ENCODE data around the gene PUS1. TPM values are rescaled to one million over a fixed set of nuclear protein-coding genes. Genes with fewer than 3 reads are reported as not detected.
"Not testable (repeated sequence)": the region's sequence is repeated elsewhere in the genome, so short reads cannot be mapped to it uniquely, and the experiment has no call there.

Gene PUS1
- polyA plus RNA-seq, 3 donors, result 10.5 to 12.8 (median 12.2) TPM

DNA sequence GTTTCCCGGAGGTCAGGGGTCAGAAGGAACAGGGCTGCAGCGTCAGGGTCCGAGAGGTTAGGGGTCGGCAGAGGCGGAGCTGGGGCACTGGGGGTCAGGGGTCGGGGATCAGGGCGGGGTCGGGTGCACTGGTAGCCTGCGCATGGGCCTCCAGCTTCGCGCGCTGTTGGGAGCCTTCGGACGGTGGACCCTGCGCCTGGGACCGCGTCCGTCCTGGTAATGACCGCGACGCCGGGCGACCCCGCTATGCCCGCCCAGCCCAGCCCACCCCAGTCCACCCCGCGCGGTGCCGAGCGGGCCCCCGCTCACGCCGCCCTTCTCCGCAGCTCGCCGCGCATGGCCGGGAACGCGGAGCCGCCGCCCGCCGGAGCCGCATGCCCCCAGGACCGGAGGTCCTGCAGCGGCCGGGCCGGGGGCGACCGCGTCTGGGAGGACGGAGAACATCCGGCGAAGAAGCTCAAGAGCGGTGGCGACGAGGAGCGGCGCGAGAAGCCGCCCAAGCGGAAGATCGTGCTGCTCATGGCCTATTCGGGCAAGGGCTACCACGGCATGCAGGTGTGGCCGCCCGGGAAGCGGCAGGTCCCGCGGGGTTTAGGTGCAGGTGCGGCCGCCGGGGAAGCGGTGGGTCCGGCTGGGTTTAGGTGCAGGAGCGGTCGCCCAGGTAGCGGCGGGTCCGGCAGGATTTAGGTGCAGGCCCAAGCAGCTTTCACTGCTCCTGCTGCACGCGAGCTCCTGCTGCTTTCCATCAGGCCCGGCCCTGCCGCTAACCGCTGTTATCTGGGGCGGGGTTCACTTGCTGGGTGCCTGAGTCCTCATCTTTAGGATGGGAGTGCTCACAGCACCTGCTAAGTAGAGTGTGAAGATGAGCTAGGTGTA, 743 bp downstream of the PUS1 start:
- DNase-seq (ENCODE audit: low read depth in 3 of 3, low spot score in 2 of 3), result no peak

GRCh38 chr12:131930510-131930909, 1.4 kb downstream of the PUS1 start:
- DNase-seq (ENCODE audit: low read depth in 3 of 3, low spot score in 2 of 3), result no peak

DNA sequence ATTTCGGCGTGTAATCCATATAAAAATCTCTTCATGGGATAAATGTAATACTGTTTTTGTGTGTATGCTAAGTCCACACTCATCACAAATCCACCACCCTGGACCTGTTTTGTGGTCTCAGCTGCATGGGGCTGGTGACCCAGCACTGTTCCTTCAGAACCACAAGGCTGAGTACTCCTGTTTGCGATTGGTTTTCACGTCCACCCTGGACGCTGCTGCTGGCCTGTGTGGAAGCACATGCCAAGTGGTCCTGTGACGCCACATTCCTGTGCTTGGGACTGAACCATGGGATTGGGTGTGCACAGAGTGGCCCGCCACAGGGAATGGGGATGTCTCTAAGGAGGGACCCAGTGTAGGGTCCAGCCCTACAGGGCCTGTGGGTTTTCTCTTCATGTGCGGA, 4.3 kb downstream of the PUS1 start:
- DNase-seq (ENCODE audit: low read depth in 3 of 3, low spot score in 2 of 3), result no peak

- DNase-seq (ENCODE audit: low read depth in 3 of 3, low spot score in 2 of 3), result no peak
Observed at GRCh38 chr12:131934535-131934934, 5.5 kb downstream of the PUS1 start.

DNA sequence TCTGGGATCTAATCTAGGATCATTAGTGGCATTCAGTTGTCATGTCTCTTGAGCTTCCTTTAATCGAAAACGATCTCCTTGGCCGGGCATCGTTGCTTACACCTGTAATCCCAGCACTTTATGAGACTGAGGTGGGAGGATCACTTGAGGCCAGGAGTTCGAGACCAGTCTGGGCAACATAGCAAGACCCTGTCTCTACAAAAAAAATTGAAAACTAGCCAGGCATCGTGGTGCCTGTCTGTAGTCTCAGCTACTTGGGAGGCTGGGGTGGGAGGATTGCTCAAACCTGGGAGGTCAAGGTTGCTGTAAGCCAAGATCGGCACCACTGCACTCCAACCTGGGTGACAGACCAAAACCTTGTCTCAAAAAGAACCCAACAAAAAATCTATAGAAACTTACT, 9.0 kb downstream of the PUS1 start:
- DNase-seq (ENCODE audit: low read depth in 3 of 3, low spot score in 2 of 3), result no peak

DNA sequence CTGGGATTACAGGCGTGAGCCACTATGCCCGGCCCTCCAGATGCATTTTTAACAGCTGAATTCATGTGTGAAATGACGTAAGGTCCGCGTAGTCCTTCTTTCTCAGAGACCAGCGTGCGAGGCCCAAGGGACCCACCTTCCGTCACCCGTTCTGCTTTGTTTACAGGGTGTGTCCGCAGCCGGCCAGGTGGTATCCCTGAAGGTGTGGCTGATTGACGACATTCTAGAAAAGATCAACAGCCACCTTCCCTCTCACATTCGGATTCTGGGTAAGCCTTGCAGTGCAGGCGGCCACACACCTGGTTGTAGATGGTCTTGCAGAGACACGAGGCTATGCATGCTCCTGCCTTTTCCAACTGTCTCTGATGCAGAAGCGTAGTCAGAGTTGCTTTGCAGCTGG, 9.9 kb downstream of the PUS1 start:
- no peak for DNase-seq (ENCODE audit: low read depth in 3 of 3, low spot score in 2 of 3)

DNA sequence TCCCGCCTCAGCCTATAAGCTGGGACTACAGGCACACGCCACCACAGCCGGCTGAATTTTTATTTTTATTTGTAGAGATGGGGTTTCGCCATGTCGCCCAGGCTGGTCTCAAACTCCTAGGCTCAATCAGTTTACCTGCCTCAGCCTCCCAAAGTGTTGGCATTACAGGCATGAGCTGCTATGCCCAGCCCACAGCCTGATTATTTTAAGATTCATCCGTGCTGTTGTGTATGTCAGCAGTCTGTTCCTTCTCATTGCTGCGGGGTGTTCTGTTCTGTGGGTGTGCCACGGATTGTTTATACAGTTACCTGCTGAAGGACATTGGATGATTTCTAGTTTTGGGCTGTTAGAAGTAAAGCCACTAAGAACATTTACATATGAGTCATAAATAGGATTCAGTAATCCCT, 11.1 kb downstream of the PUS1 start:
- no peak for DNase-seq (ENCODE audit: low read depth in 3 of 3, low spot score in 2 of 3)

- DNase-seq (ENCODE audit: low read depth in 3 of 3, low spot score in 2 of 3), result no peak
Observed at GRCh38 chr12:131941116-131941986, 12.3 kb downstream of the PUS1 start.

GRCh38 chr12:131941987-131942341, 12.9 kb downstream of the PUS1 start:
- no peak for DNase-seq (ENCODE audit: low read depth in 3 of 3, low spot score in 2 of 3)

DNA sequence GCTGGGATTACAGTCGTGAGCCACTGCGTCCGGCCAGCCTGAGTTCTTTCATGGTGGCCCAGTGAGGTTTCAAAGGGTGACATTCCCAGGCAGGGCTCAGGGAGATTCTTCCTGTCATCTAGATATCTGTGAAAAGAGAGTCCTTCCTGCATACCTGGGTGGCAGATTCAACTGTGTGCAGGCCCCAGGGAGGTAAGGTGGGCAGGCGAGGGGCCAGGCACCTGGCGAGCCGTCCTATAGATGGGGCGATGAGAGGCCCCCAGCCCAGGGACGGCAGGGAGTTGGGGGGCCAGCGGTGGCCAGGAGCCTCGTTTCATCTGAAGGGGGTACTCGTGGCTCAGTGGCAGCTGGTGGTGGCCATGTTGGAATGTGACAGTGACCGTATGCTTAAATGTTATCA, 13.6 kb downstream of the PUS1 start:
- no peak for DNase-seq (ENCODE audit: low read depth in 3 of 3, low spot score in 2 of 3)

DNA sequence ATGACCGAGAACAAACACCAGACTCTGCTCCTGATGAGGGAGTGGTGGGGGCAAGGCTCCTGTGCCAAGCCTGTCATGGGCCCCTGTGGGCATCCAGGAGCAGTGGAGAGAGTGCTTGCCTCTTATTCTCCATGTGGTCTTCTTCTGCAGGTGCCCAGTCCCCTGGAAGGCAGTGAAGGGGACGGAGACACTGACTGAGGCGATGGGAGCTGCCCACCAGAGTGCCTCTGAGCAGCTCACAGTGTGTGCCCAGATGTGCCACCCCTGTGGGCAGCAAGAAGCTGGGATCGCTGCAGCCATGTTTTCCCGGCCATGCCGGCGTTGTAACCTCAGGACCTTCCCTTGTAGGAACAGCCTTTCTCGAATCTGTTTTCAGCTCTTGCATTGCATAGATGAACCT, 14.3 kb downstream of the PUS1 start:
- DNase-seq (ENCODE audit: low read depth in 3 of 3, low spot score in 2 of 3), result no peak

DNA sequence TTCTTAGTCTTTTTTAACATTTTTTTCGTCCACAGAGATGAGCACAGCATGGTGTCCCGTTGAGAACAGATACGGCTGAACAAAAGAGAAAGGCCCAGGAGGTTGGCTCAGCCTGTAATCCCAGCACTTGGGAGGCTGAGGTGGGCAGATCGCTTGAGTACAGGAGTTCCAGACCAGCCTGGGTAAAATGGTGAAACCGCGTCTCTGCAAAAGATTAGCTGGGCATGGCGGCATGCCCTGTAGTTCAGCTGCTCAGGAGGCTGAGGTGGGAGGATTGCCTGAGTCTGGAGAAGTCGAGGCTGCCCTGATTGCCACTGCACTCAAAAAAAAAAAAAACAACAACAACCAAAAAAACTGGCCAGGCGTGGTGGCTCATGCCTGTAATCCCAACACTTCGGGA, 14.8 kb downstream of the PUS1 start:
- DNase-seq (ENCODE audit: low read depth in 3 of 3, low spot score in 2 of 3), result no peak

DNA sequence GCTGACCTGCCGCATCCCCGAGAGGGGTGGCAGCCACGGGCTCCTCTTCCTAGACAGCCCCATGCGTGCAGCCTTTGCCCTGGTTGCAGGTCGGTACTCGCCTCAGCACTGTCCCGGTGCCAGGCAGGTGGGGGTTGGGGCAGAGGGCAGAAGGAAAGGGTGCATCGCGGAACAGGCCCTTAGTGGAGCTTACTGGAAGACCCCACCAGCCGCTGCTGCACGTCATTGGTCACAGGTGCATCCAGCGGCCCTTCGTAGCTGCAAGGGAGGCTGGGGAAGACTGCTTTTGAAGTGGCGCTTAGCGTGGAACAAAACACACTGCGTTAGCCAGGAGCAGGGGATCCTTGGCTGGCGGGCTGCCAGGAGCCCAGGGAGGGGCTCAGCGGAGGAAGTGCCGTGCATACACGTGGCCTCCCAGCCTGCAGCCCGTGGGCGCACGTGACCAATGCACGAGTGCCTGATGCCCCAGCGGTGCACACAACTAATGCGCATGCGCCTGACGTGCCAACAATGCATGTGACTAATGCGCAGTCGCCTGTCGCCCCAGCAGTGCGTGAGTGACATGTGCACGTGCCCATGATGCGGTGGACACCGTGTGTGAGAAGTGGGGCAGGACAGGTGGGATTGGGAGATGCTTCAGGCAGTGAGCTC, 15.7 kb downstream of the PUS1 start:
- no peak for DNase-seq (ENCODE audit: low read depth in 3 of 3, low spot score in 2 of 3)

- no peak for DNase-seq (ENCODE audit: low read depth in 3 of 3, low spot score in 2 of 3)
Observed at GRCh38 chr12:131946757-131947156, 17.7 kb downstream of the PUS1 start.

- no peak for DNase-seq (ENCODE audit: low read depth in 3 of 3, low spot score in 2 of 3)
Observed at GRCh38 chr12:131947482-131948027, 18.5 kb downstream of the PUS1 start.

GRCh38 chr12:131948166-131948712, 19.2 kb downstream of the PUS1 start:
- no peak for DNase-seq (ENCODE audit: low read depth in 3 of 3, low spot score in 2 of 3)

- not testable (repeated sequence) for DNase-seq (ENCODE audit: low read depth in 3 of 3, low spot score in 2 of 3)
Observed at GRCh38 chr12:131948713-131949430, 19.8 kb downstream of the PUS1 start.

- peak; percentile 67 to 87 (median 85) for DNase-seq (ENCODE audit: low read depth in 3 of 3, low spot score in 2 of 3)
Observed at GRCh38 chr12:131949431-131950181, 20.5 kb downstream of the PUS1 start, which contains the start of gene EP400. TSS of gene EP400 (plus strand) at chr12:131949942. CDS start at chr12:131960620, 10,678 bp downstream.

All from right renal cortex interstitium (tissue), 3 donors.